Activated naive CD4-positive, alpha-beta T cell treated with anti-CD3 and anti-CD28 coated beads, Interleukin-2, amount 10 ng/mL, durations not matched to agents 7 days and 5 days (primary cell): ENCODE measurements around the gene CAV3.

ENCODE experiments used
- CTCF ChIA-PET: fragments of 350-600 bp; sonication (Branson Sonifier 250); formaldehyde crosslinking; loops from one replicate; lab custom pipeline; 2021; ENCODE audit warnings: antibody characterized with exemption; lab: Charles Lee
- DNase-seq: peaks from one replicate; pipeline ENCODE4 v3.0.0-alpha.2; 2020
- H3K27ac Mint-ChIP-seq: one replicate; pipeline ENCODE4 v1.8.0; 2021; ENCODE audit warnings: mild to moderate bottlenecking, moderate library complexity, mixed read lengths
- H3K27me3 Mint-ChIP-seq: one replicate; pipeline ENCODE4 v1.8.0; 2021; ENCODE audit warnings: mild to moderate bottlenecking, mixed read lengths
- H3K36me3 Mint-ChIP-seq: one replicate; pipeline ENCODE4 v1.8.0; 2021; ENCODE audit warnings: mixed read lengths
- H3K4me1 Mint-ChIP-seq: one replicate; pipeline ENCODE4 v1.8.0; 2021; ENCODE audit warnings: mixed read lengths
- H3K4me3 Mint-ChIP-seq: one replicate; pipeline ENCODE4 v1.8.0; 2021; ENCODE audit warnings: mild to moderate bottlenecking, moderate library complexity, mixed read lengths
- H3K9me3 Mint-ChIP-seq: one replicate; pipeline ENCODE4 v1.8.0; 2021; ENCODE audit warnings: mixed read lengths

CAV3 gene

DNA sequence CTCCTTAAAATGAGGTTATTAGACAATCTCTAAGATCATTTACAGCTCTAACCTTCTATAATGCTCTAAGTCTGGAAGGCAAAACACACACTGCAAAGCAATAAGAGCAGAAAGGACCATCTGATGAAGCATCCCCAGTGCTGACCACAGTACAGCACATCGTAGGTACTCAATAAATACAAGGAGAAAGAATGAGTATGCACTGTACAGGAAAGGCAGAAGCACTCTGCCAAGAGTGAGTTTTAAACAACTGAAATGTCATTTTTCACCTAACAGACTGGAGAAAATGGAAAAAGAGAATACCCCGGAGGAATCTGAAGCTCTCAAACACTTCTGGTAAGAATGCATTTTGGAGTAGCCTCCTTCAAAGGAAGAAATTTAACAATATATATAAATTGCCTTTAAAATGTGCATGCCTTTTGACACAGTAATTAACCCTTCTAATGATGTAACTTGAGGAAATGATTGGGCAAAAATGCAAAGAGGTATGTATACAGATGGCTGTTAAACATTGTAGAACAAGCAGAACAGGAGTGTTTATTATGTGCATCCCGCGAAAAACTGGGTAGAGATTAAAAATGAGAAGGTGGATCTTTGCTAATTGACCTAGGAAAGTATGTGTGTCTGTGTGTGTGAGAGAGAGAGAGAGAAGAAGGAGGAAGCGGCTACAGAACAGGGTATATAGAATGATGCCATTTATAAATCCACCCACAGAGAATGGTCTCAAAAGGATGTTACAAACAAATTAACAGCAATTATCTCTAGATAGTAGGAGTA is 43.8 kb downstream of the CAV3 start:
- no peaks in the 10 kb centered on the region for H3K4me1 Mint-ChIP-seq
- H3K27ac Mint-ChIP-seq: no peak overlapping the region
- CTCF ChIA-PET: interaction anchor here (3.1 kb wide), 1 partner anchor 8 kb away, joined by 11 read pairs; the partner anchor contains the start of gene OXTR
- no peaks in the 10 kb centered on the region for H3K9me3 Mint-ChIP-seq
- H3K4me3 Mint-ChIP-seq: no peak overlapping the region
- DNase-seq: no peak
- no peaks in the 10 kb centered on the region for H3K27me3 Mint-ChIP-seq
- no peaks in the 10 kb centered on the region for H3K36me3 Mint-ChIP-seq

DNA sequence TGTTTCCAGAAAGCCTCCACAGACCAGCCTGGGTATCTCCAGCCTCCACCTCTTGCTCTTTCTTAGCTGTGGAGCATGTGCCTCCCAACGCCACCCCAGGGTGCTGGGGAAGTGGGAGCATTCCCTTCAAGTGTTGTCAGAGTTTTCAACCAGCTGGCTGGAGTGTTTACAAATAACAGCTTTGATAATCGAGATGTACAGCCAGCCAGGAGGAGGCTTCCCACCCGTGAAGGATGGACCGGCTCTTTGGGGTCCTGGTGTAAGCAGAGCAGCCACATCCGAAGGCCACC is 44.3 kb downstream of the CAV3 start:
- CTCF ChIA-PET: interaction anchor here (3.1 kb wide), 1 partner anchor 8 kb away, joined by 11 read pairs; the partner anchor contains the start of gene OXTR
- DNase-seq: no peak
- no peaks in the 10 kb centered on the region for H3K9me3 Mint-ChIP-seq
- H3K27ac Mint-ChIP-seq: no peak overlapping the region
- H3K4me3 Mint-ChIP-seq: no peak overlapping the region
- H3K27me3 Mint-ChIP-seq: no peaks in the 10 kb centered on the region
- no peaks in the 10 kb centered on the region for H3K36me3 Mint-ChIP-seq
- H3K4me1 Mint-ChIP-seq: no peaks in the 10 kb centered on the region

DNA sequence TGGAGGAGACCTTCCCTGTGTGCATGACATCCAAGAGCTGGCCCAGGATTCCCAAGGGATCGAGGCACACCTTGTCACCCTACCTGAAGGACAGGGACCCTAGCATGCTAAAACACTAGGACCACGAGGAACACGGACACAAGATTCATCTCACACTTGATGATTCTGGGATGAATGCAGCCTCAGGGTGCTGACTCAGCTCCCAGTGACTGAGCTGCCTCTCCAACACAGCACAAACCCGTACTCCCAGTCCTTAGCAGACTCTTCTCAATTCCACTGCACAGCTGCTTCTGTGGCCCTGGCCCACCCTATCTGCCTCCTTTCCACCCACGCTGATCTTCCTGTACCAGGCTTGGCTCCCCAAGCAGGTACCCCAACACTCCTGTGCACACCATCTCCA is 44.9 kb downstream of the CAV3 start:
- H3K36me3 Mint-ChIP-seq: no peaks in the 10 kb centered on the region
- no peaks in the 10 kb centered on the region for H3K9me3 Mint-ChIP-seq
- no peaks in the 10 kb centered on the region for H3K27me3 Mint-ChIP-seq
- H3K4me3 Mint-ChIP-seq: no peak overlapping the region
- H3K27ac Mint-ChIP-seq: no peak overlapping the region
- no peak for DNase-seq
- CTCF ChIA-PET: interaction anchor here (3.1 kb wide), 1 partner anchor 9 kb away, joined by 11 read pairs; the partner anchor contains the start of gene OXTR
- no peaks in the 10 kb centered on the region for H3K4me1 Mint-ChIP-seq

DNA sequence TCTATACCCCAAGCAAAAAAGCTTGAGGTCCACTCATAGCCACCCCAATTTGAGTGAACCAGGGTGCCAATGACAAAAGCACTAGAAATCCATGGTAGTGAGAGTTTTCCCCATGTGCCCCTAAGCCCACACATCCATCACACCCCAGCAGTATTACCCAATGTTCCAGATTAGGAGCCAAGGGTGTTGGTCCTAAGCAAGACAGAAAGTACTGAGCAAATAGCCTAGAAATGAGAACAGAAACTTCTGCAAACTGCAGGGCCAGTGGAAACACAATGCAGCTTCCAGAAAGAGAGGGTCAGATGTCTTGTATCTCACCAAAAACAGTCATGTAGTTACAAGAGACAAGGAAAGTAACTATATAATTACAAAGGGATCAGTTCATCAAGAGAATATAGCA is 46.7 kb downstream of the CAV3 start:
- H3K9me3 Mint-ChIP-seq: no peaks in the 10 kb centered on the region
- H3K27me3 Mint-ChIP-seq: no peaks in the 10 kb centered on the region
- no peak overlapping the region for H3K27ac Mint-ChIP-seq
- no peaks in the 10 kb centered on the region for H3K36me3 Mint-ChIP-seq
- CTCF ChIA-PET: interaction anchor here (3.1 kb wide), 1 partner anchor 11 kb away, joined by 11 read pairs; the partner anchor contains the start of gene OXTR
- H3K4me3 Mint-ChIP-seq: no peak overlapping the region
- H3K4me1 Mint-ChIP-seq: no peaks in the 10 kb centered on the region
- no peak for DNase-seq

DNA sequence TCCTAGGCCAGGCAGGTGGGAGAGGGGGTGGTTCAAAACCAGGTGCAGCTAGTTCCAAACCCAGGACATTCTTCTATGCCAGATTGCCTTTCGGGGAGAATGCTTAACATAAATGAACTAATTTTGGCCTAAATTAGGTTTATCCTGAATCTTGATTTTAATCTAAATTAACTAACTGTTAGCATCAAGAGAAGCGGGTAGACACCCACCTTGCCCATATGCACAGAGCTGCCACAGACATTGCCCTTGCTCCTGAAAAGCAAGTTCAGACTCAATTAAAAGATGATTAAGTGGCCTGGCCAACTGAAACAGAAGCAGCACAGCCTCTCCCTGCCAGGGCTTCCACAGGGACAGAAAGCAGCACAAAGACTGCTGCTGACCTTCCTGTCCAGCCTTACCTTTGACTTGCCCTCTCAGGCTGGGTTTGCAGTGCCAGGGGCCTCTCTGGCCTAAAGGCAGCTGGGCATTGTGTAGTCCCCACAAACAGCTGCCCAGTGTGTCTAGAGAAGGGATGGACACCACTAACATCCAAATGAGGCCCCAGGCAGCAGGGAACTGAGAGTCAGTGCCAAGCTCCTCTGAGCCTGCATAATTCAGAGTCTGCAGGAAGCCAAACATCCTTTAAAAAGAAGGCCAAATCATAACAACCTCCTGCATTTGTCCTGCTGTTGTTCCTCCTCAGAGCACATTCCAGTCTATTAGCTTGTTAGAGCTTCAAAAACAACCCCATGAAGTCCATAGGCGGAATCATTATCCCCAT is 51.3 kb downstream of the CAV3 start:
- H3K9me3 Mint-ChIP-seq: peaks cover 6% of the 10 kb centered on the region
- DNase-seq: no peak
- H3K36me3 Mint-ChIP-seq: no peaks in the 10 kb centered on the region
- no peak overlapping the region for H3K4me3 Mint-ChIP-seq
- no peaks in the 10 kb centered on the region for H3K27me3 Mint-ChIP-seq
- H3K4me1 Mint-ChIP-seq: no peaks in the 10 kb centered on the region
- H3K27ac Mint-ChIP-seq: no peak overlapping the region
- CTCF ChIA-PET: no interaction called here

DNA sequence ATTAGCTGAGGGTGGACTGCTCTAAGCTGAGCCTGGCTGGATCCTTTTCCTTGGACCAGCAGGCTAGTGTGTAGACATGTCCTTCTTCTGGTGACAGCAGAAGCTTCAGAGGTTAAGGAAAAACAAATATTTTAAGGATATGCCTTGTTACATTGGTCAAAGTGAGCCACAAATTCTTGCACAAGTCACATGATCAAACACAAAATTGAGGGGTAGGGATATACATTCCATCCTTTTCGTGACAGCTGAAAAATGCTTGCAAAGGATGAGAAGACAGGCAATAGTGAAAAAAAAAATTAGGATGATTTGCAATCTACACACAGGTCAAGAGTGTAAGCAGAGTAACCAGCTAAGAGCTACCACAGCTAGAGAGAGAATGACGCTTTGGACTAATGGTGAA is 56.9 kb downstream of the CAV3 start:
- no peaks in the 10 kb centered on the region for H3K36me3 Mint-ChIP-seq

DNA sequence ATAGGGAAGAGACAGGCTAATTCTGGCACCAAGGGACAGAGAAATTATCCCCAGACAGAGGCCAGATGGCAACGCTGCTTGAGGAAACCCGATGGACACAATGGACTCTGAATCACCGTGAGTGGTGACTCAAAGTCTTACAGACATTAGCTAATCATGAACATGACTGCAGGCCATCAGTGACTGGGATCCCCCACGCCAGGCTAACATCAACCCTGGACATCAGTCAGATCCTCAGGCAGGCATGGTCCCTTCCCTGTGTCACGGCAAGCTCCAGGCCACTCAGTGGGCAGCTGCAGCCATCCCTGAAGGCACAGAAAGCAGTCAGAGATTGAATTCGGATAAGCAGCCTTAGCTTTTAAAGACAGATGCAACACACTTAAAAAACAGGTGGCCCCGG is 59.6 kb downstream of the CAV3 start:
- H3K27ac Mint-ChIP-seq: no peak overlapping the region
- CTCF ChIA-PET: no interaction called here
- peaks cover 6% of the 10 kb centered on the region for H3K9me3 Mint-ChIP-seq
- DNase-seq: no peak
- no peak overlapping the region for H3K4me3 Mint-ChIP-seq
- H3K27me3 Mint-ChIP-seq: no peaks in the 10 kb centered on the region
- no peaks in the 10 kb centered on the region for H3K4me1 Mint-ChIP-seq
- H3K36me3 Mint-ChIP-seq: no peaks in the 10 kb centered on the region

More for the DNA sequence above, 56.9 kb downstream of the CAV3 start:
- no peaks in the 10 kb centered on the region for H3K27me3 Mint-ChIP-seq
- no peak overlapping the region for H3K27ac Mint-ChIP-seq
- H3K4me1 Mint-ChIP-seq: no peaks in the 10 kb centered on the region
- CTCF ChIA-PET: no interaction called here
- no peak for DNase-seq
- peaks cover 6% of the 10 kb centered on the region for H3K9me3 Mint-ChIP-seq
- no peak overlapping the region for H3K4me3 Mint-ChIP-seq

DNA sequence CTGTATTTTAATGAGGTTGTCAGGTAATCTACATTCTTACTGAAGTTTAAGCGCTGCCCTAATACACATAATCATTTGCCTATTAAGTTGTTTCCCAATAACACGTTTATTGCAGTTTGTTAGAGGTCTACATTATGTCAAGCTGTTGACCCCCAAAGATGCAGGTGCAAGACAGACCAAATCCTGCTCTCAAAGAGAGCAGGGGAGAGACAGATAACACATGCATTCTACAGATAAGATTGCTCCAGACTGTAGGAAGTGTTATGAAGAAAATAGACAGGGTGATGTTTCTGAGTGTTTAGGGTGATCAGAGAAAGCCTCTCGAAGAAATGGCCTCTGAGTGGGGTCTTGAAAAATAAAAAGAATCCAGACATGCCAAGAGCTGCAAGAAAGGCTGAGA is 60.6 kb downstream of the CAV3 start:
- no peaks in the 10 kb centered on the region for H3K27me3 Mint-ChIP-seq
- no peaks in the 10 kb centered on the region for H3K4me1 Mint-ChIP-seq
- no peak overlapping the region for H3K27ac Mint-ChIP-seq
- peaks cover 4% of the 10 kb centered on the region for H3K9me3 Mint-ChIP-seq
- H3K4me3 Mint-ChIP-seq: no peak overlapping the region
- DNase-seq: no peak
- CTCF ChIA-PET: no interaction called here
- no peaks in the 10 kb centered on the region for H3K36me3 Mint-ChIP-seq
